ENCODE results near the gene NCOA5. TPM values are rescaled to one million over a fixed set of nuclear protein-coding genes. Genes with fewer than 3 reads are reported as not detected.

Gene NCOA5
- total RNA-seq, 1 donor from 2014 or later, result 58.7 TPM

DNA sequence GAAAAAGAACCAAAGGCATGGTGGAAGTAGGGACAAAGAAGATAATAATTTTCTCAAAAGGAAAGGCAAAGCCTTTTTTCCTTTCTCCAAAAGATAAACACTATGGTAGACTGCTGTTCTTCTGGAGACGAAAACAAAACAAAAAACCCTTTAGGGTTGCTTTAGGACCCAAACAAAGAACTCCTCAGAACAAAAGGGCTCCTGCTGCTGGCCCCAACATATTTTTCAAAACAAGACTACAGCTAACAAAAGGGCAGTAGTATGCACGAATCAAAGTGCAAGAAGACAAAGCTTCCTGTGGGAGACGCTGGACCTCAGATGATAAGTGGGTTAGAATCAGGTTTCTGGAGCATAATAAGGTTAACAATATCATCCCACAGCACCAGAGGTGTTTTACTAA is 15.8 kb downstream of the NCOA5 start:
- H3K27ac Mint-ChIP-seq, result no peak overlapping the region
- no peaks in the 10 kb centered on the region for H3K27me3 Mint-ChIP-seq
- H3K4me1 Mint-ChIP-seq (ENCODE audit: low read depth), result peaks cover 13% of the 10 kb centered on the region
- H3K36me3 Mint-ChIP-seq (ENCODE audit: insufficient read depth), result peaks cover 14% of the 10 kb centered on the region
- TF ChIP-seq, protein P1, sequence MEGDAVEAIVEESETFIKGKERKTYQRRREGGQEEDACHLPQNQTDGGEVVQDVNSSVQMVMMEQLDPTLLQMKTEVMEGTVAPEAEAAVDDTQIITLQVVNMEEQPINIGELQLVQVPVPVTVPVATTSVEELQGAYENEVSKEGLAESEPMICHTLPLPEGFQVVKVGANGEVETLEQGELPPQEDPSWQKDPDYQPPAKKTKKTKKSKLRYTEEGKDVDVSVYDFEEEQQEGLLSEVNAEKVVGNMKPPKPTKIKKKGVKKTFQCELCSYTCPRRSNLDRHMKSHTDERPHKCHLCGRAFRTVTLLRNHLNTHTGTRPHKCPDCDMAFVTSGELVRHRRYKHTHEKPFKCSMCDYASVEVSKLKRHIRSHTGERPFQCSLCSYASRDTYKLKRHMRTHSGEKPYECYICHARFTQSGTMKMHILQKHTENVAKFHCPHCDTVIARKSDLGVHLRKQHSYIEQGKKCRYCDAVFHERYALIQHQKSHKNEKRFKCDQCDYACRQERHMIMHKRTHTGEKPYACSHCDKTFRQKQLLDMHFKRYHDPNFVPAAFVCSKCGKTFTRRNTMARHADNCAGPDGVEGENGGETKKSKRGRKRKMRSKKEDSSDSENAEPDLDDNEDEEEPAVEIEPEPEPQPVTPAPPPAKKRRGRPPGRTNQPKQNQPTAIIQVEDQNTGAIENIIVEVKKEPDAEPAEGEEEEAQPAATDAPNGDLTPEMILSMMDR (IDR thresholded peaks at IDR 0.05; ENCODE audit: unreplicated experiment), result no peak
- no peak for DNase-seq (ENCODE audit: low spot score, unreplicated experiment)
- H3K9me3 Mint-ChIP-seq (ENCODE audit: low read depth), result no peaks in the 10 kb centered on the region
- no peak overlapping the region for H3K4me3 Mint-ChIP-seq (ENCODE audit: low read depth)

DNA sequence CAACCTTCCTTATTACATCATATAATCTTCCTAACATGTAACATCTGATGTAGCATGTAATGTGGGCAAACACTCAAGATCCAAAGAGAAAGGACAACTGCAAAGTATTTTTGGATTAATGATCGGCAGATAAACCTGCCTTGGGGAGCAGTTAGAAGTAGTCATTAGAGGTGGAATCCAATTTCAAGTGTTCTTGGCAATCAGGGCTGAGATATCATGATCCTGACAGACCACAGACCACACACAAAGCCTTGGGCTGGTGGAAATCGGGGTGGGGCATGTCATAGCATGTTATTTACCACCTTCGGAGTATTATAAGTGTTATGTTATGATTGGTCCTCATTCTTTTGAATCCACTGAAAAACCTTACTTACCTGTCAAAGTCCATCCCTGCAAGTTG is 16.3 kb downstream of the NCOA5 start:
- Mint-ChIP-seq H3K27me3 (no peaks in the 10 kb centered on the region), H3K9me3 (ENCODE audit: low read depth) (no peaks in the 10 kb centered on the region), H3K4me1 (ENCODE audit: low read depth) (peaks cover 10% of the 10 kb centered on the region), H3K36me3 (ENCODE audit: insufficient read depth) (peaks cover 12% of the 10 kb centered on the region), H3K4me3 (ENCODE audit: low read depth) (no peak overlapping the region), H3K27ac (no peak overlapping the region)
- TF ChIP-seq, protein P1 (IDR thresholded peaks at IDR 0.05; ENCODE audit: unreplicated experiment), result no peak
- no peak for DNase-seq (ENCODE audit: low spot score, unreplicated experiment)

DNA sequence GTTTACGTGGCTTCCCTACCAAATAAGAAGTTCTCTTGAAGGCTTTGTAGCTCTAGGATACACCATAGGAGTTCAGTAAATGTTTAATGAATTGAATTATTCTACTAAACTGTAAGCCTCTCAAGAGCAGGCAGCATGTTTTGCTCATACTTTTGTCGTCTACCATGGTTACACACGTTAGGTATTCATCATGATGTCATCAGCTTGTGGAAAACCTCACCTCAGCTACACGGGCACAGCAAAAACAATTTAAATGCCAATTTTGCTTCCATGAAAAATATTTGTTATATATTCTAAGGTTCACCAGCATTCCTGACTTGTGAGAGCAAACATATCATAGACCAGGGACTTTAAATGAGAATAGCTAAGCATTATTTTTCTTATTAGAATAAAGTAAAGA is 16.7 kb downstream of the NCOA5 start:
- Mint-ChIP-seq H3K27ac (no peak overlapping the region), H3K27me3 (no peaks in the 10 kb centered on the region), H3K9me3 (ENCODE audit: low read depth) (no peaks in the 10 kb centered on the region), H3K4me1 (ENCODE audit: low read depth) (peaks cover 7% of the 10 kb centered on the region), H3K36me3 (ENCODE audit: insufficient read depth) (peaks cover 12% of the 10 kb centered on the region), H3K4me3 (ENCODE audit: low read depth) (no peak overlapping the region)
- no peak for DNase-seq (ENCODE audit: low spot score, unreplicated experiment)
- TF ChIP-seq, protein P1 (IDR thresholded peaks at IDR 0.05; ENCODE audit: unreplicated experiment), result no peak

DNA sequence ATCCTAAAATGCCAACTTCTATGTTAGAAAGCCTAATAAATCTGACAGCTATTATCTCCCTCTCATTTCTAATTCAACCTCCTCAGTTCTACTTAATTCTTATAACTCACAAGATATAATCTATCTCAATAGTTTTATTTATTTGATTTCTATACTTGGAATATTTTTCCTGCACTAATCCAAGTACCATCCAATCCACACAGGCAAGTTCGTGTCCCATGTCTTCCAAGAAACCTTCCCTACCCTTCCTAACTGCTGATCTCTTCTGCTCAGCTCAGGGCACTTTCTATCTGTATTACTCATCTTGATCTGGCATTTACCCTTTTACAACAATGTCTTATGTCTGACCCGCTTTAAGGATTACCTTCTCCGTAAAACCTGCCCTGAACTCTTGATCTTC is 18.2 kb downstream of the NCOA5 start:
- Mint-ChIP-seq H3K4me3 (ENCODE audit: low read depth) (no peak overlapping the region), H3K27me3 (no peaks in the 10 kb centered on the region), H3K27ac (no peak overlapping the region), H3K36me3 (ENCODE audit: insufficient read depth) (peaks cover 12% of the 10 kb centered on the region), H3K4me1 (ENCODE audit: low read depth) (no peaks in the 10 kb centered on the region), H3K9me3 (ENCODE audit: low read depth) (no peaks in the 10 kb centered on the region)
- DNase-seq (ENCODE audit: low spot score, unreplicated experiment), result no peak
- TF ChIP-seq, protein P1 (IDR thresholded peaks at IDR 0.05; ENCODE audit: unreplicated experiment), result no peak

DNA sequence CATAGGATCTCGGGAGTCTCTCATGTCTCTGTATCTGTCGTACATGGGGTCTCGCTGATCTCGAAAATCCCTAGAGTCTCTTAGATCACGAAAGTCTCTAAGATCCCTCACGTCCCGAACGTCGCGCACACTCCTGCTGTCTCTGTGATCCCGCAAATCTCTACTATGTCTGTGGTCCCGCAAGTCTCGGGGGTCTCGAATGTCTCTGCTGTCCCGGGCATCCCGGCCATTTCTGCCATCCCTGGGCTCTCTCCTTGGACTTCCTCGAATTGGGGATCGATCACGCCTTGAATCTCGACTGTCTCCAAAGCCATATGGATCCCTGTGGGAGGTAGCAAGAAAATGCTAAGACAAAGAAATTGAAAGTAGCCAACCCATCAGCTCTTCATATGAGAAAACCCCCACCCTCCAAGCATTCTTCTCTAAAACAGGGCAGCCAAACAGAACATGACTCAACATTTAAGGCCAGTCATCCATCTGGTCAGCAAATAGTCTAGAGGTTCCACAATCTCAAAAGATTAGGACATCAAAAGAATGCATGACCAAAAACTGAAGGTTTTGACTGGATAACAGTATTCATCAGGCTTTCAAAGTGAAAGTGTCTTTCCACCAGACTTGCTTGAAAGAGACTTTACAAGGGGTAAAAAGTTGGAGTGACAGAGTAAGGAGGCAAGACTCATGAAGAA is 19.4 kb downstream of the NCOA5 start:
- Mint-ChIP-seq H3K27me3 (no peaks in the 10 kb centered on the region), H3K4me1 (ENCODE audit: low read depth) (no peaks in the 10 kb centered on the region), H3K36me3 (ENCODE audit: insufficient read depth) (peaks cover 17% of the 10 kb centered on the region), H3K4me3 (ENCODE audit: low read depth) (no peak overlapping the region), H3K9me3 (ENCODE audit: low read depth) (no peaks in the 10 kb centered on the region), H3K27ac (no peak overlapping the region)
- TF ChIP-seq, protein P1 (IDR thresholded peaks at IDR 0.05; ENCODE audit: unreplicated experiment), result no peak
- DNase-seq (ENCODE audit: low spot score, unreplicated experiment), result no peak

Data from progenitor cell of endocrine pancreas (in vitro differentiated cells).